ENCODE data around the gene RPGRIP1L. TPM values are rescaled to one million over a fixed set of nuclear protein-coding genes. Genes with fewer than 3 reads are reported as not detected.
"Not testable (repeated sequence)": the region's sequence is repeated elsewhere in the genome, so short reads cannot be mapped to it uniquely, and the experiment has no call there.

RPGRIP1L gene
- total RNA-seq, 2 experiments from 2014 or later, result 4.8 to 4.9 TPM

- H3K4me1 Mint-ChIP-seq; H3K27me3 Mint-ChIP-seq; DNase-seq; H3K9me3 Mint-ChIP-seq; H3K36me3 Mint-ChIP-seq (ENCODE audit: low read depth); H3K4me3 Mint-ChIP-seq; H3K27ac Mint-ChIP-seq; CTCF ChIA-PET; POLR2A ChIA-PET: not testable (repeated sequence)
These were observed 5.4 kb downstream of the RPGRIP1L start for GRCh38 chr16:53698271-53698670.

GRCh38 chr16:53695070-53695469, 8.6 kb downstream of the RPGRIP1L start:
- Mint-ChIP-seq H3K36me3 (ENCODE audit: low read depth) (peaks cover 2% of the 10 kb centered on the region), H3K4me3 (no peak overlapping the region), H3K27ac (no peak overlapping the region), H3K4me1 (no peaks in the 10 kb centered on the region), H3K27me3 (no peaks in the 10 kb centered on the region), H3K9me3 (no peaks in the 10 kb centered on the region)
- ChIA-PET POLR2A (no interaction called here), CTCF (no interaction called here)
- DNase-seq, result no peak

GRCh38 chr16:53693320-53693719, 10.3 kb downstream of the RPGRIP1L start:
- Mint-ChIP-seq H3K27me3 (no peaks in the 10 kb centered on the region), H3K36me3 (ENCODE audit: low read depth) (peaks cover 2% of the 10 kb centered on the region), H3K9me3 (no peaks in the 10 kb centered on the region), H3K4me3 (no peak overlapping the region), H3K4me1 (no peaks in the 10 kb centered on the region), H3K27ac (no peak overlapping the region)
- DNase-seq, result no peak
- ChIA-PET POLR2A (no interaction called here), CTCF (no interaction called here)

- no peak overlapping the region for H3K27ac Mint-ChIP-seq
- no peak overlapping the region for H3K4me3 Mint-ChIP-seq
- no peaks in the 10 kb centered on the region for H3K27me3 Mint-ChIP-seq
- H3K9me3 Mint-ChIP-seq, result no peaks in the 10 kb centered on the region
- no peaks in the 10 kb centered on the region for H3K4me1 Mint-ChIP-seq
- CTCF ChIA-PET, result interaction anchor here (0.6 kb wide), 1 partner anchor 240 kb away, joined by 4 read pairs; no protein-coding TSS in a partner anchor
- H3K36me3 Mint-ChIP-seq (ENCODE audit: low read depth), result peaks cover 2% of the 10 kb centered on the region
- POLR2A ChIA-PET, result no interaction called here
- no peak for DNase-seq
These were observed 11.5 kb downstream of the RPGRIP1L start for GRCh38 chr16:53692146-53692545.

GRCh38 chr16:53690771-53691170, 12.9 kb downstream of the RPGRIP1L start:
- H3K27me3 Mint-ChIP-seq, result no peaks in the 10 kb centered on the region
- POLR2A ChIA-PET, result no interaction called here
- H3K4me1 Mint-ChIP-seq, result no peaks in the 10 kb centered on the region
- H3K9me3 Mint-ChIP-seq, result no peaks in the 10 kb centered on the region
- H3K4me3 Mint-ChIP-seq, result no peak overlapping the region
- DNase-seq, result no peak
- CTCF ChIA-PET, result interaction anchor here (0.6 kb wide), 1 partner anchor 139 kb away, joined by 5 read pairs; no protein-coding TSS in a partner anchor
- no peak overlapping the region for H3K27ac Mint-ChIP-seq
- no peaks in the 10 kb centered on the region for H3K36me3 Mint-ChIP-seq (ENCODE audit: low read depth)

GRCh38 chr16:53689636-53690035, 14.0 kb downstream of the RPGRIP1L start:
- H3K9me3 Mint-ChIP-seq, result peaks cover 2% of the 10 kb centered on the region
- no peaks in the 10 kb centered on the region for H3K4me1 Mint-ChIP-seq
- no peak for DNase-seq
- POLR2A ChIA-PET, result no interaction called here
- CTCF ChIA-PET, result no interaction called here
- no peak overlapping the region for H3K27ac Mint-ChIP-seq
- H3K4me3 Mint-ChIP-seq, result no peak overlapping the region
- peaks cover 5% of the 10 kb centered on the region for H3K36me3 Mint-ChIP-seq (ENCODE audit: low read depth)
- H3K27me3 Mint-ChIP-seq, result no peaks in the 10 kb centered on the region

GRCh38 chr16:53686710-53687109, 16.9 kb downstream of the RPGRIP1L start:
- H3K27ac Mint-ChIP-seq, result no peak overlapping the region
- H3K27me3 Mint-ChIP-seq, result no peaks in the 10 kb centered on the region
- H3K36me3 Mint-ChIP-seq (ENCODE audit: low read depth), result peaks cover 11% of the 10 kb centered on the region
- CTCF ChIA-PET, result no interaction called here
- peaks cover 2% of the 10 kb centered on the region for H3K9me3 Mint-ChIP-seq
- POLR2A ChIA-PET, result no interaction called here
- no peak for DNase-seq
- H3K4me1 Mint-ChIP-seq, result no peaks in the 10 kb centered on the region
- H3K4me3 Mint-ChIP-seq, result no peak overlapping the region

GRCh38 chr16:53685334-53685733, 18.3 kb downstream of the RPGRIP1L start:
- H3K27ac Mint-ChIP-seq, CTCF ChIA-PET, H3K9me3 Mint-ChIP-seq, H3K27me3 Mint-ChIP-seq, H3K4me1 Mint-ChIP-seq, DNase-seq, POLR2A ChIA-PET, H3K4me3 Mint-ChIP-seq: not testable (repeated sequence)
- H3K36me3 Mint-ChIP-seq (ENCODE audit: low read depth), result peaks cover 13% of the 10 kb centered on the region

- no peak overlapping the region for H3K4me3 Mint-ChIP-seq
- DNase-seq, result no peak
- peaks cover 2% of the 10 kb centered on the region for H3K9me3 Mint-ChIP-seq
- ChIA-PET CTCF (no interaction called here), POLR2A (no interaction called here)
- no peaks in the 10 kb centered on the region for H3K4me1 Mint-ChIP-seq
- H3K27ac Mint-ChIP-seq, result no peak overlapping the region
- no peaks in the 10 kb centered on the region for H3K27me3 Mint-ChIP-seq
- peaks cover 13% of the 10 kb centered on the region for H3K36me3 Mint-ChIP-seq (ENCODE audit: low read depth)
These were observed 22.3 kb downstream of the RPGRIP1L start for GRCh38 chr16:53681354-53681753.

GRCh38 chr16:53680756-53681155, 22.9 kb downstream of the RPGRIP1L start:
- H3K27ac Mint-ChIP-seq, result no peak overlapping the region
- DNase-seq, result no peak
- peaks cover 13% of the 10 kb centered on the region for H3K36me3 Mint-ChIP-seq (ENCODE audit: low read depth)
- H3K9me3 Mint-ChIP-seq, result peaks cover 2% of the 10 kb centered on the region
- H3K4me1 Mint-ChIP-seq, result no peaks in the 10 kb centered on the region
- POLR2A ChIA-PET, result no interaction called here
- H3K27me3 Mint-ChIP-seq, result no peaks in the 10 kb centered on the region
- H3K4me3 Mint-ChIP-seq, result no peak overlapping the region
- CTCF ChIA-PET, result no interaction called here

- no peaks in the 10 kb centered on the region for H3K9me3 Mint-ChIP-seq
- H3K36me3 Mint-ChIP-seq (ENCODE audit: low read depth), result peaks cover 7% of the 10 kb centered on the region
- ChIA-PET CTCF (no interaction called here), POLR2A (no interaction called here)
- H3K27me3 Mint-ChIP-seq, result no peaks in the 10 kb centered on the region
- H3K4me3 Mint-ChIP-seq, result no peak overlapping the region
- H3K27ac Mint-ChIP-seq, result no peak overlapping the region
- no peak for DNase-seq
- H3K4me1 Mint-ChIP-seq, result no peaks in the 10 kb centered on the region
These were observed 24.8 kb downstream of the RPGRIP1L start for GRCh38 chr16:53678756-53679343.

- POLR2A ChIA-PET, result no interaction called here
- Mint-ChIP-seq H3K9me3 (no peaks in the 10 kb centered on the region), H3K27ac (no peak overlapping the region), H3K36me3 (ENCODE audit: low read depth) (peaks cover 2% of the 10 kb centered on the region), H3K4me1 (no peaks in the 10 kb centered on the region), H3K27me3 (no peaks in the 10 kb centered on the region), H3K4me3 (no peak overlapping the region)
- CTCF ChIA-PET, result no interaction called here
- DNase-seq, result no peak
These were observed 25.5 kb downstream of the RPGRIP1L start for GRCh38 chr16:53678155-53678554.

GRCh38 chr16:53673189-53673588, 30.5 kb downstream of the RPGRIP1L start:
- CTCF ChIA-PET, result no interaction called here
- POLR2A ChIA-PET, result no interaction called here
- Mint-ChIP-seq H3K27ac (no peak overlapping the region), H3K4me1 (no peaks in the 10 kb centered on the region), H3K36me3 (ENCODE audit: low read depth) (no peaks in the 10 kb centered on the region), H3K9me3 (no peaks in the 10 kb centered on the region), H3K4me3 (no peak overlapping the region), H3K27me3 (no peaks in the 10 kb centered on the region)
- DNase-seq, result no peak

GRCh38 chr16:53672461-53672860, 31.2 kb downstream of the RPGRIP1L start:
- ChIA-PET POLR2A (no interaction called here), CTCF (no interaction called here)

More at GRCh38 chr16:53672461-53672860, 31.2 kb downstream of the RPGRIP1L start:
- no peaks in the 10 kb centered on the region for H3K4me1 Mint-ChIP-seq
- H3K9me3 Mint-ChIP-seq, result no peaks in the 10 kb centered on the region
- H3K36me3 Mint-ChIP-seq (ENCODE audit: low read depth), result no peaks in the 10 kb centered on the region
- no peak overlapping the region for H3K27ac Mint-ChIP-seq
- no peak overlapping the region for H3K4me3 Mint-ChIP-seq
- H3K27me3 Mint-ChIP-seq, result no peaks in the 10 kb centered on the region
- DNase-seq, result no peak

All from activated CD4-positive, alpha-beta T cell treated with anti-CD3 and anti-CD28 coated beads, Interleukin-2, amount 10 ng/mL, durations not matched to agents 7 days and 5 days (primary cell).